ENCODE measurements around the gene AKAP6. TPM values are rescaled to one million over a fixed set of nuclear protein-coding genes. Genes with fewer than 3 reads are reported as not detected.

AKAP6 gene
- total RNA-seq, 1 donor from 2014 or later: 2.8 TPM

- H3K9ac ChIP-seq (ENCODE audit: low read length): no peak overlapping the region
- H4K20me1 ChIP-seq (ENCODE audit: insufficient read depth, low read length): no peaks in the 10 kb centered on the region
- H3K9me3 ChIP-seq (ENCODE audit: insufficient read depth, low read depth, low read length): no peaks in the 10 kb centered on the region
- Mint-ChIP-seq H3K27ac (ENCODE audit: unreplicated experiment) (no peak overlapping the region), H3K36me3 (ENCODE audit: low read depth, unreplicated experiment) (peaks cover 1% of the 10 kb centered on the region), H3K9me3 (ENCODE audit: unreplicated experiment) (no peaks in the 10 kb centered on the region), H3K4me1 (ENCODE audit: low read depth, unreplicated experiment) (peaks cover 7% of the 10 kb centered on the region), H3K27me3 (ENCODE audit: low read depth, unreplicated experiment) (no peaks in the 10 kb centered on the region), H3K4me3 (ENCODE audit: unreplicated experiment) (no peak overlapping the region)
- H3K27me3 ChIP-seq (ENCODE audit: insufficient read depth, low read length): no peaks in the 10 kb centered on the region
- no peaks in the 10 kb centered on the region for H3K79me2 ChIP-seq (ENCODE audit: insufficient read depth, low read length)
- peaks cover 4% of the 10 kb centered on the region for H3K4me1 ChIP-seq (ENCODE audit: insufficient read depth, low read length)
- H3K27ac ChIP-seq (ENCODE audit: low read depth, low read length): no peak overlapping the region
- FAIRE-seq (no peak), DNase-seq (ENCODE audit: low read depth) (no peak)
- no peaks in the 10 kb centered on the region for H3K36me3 ChIP-seq (ENCODE audit: insufficient read depth, low read length)
- TF ChIP-seq EZH2 (IDR thresholded peaks at IDR 0.05; ENCODE audit: insufficient read depth, low read length): no peak
- TF ChIP-seq CTCF (IDR thresholded peaks at IDR 0.05; ENCODE audit: insufficient read depth, low read depth, low read length): no peak
- no peak overlapping the region for H3K4me2 ChIP-seq (ENCODE audit: low read length)
- no peak overlapping the region for H2AFZ ChIP-seq (ENCODE audit: low read depth, low read length)
- no peak overlapping the region for H3K4me3 ChIP-seq (ENCODE audit: insufficient read depth, low read depth, low read length)
Observed at GRCh38 chr14:32434180-32434579, 105.1 kb downstream of the AKAP6 start.

- Mint-ChIP-seq H3K9me3 (ENCODE audit: unreplicated experiment) (no peaks in the 10 kb centered on the region), H3K4me1 (ENCODE audit: low read depth, unreplicated experiment) (peaks cover 7% of the 10 kb centered on the region), H3K27ac (ENCODE audit: unreplicated experiment) (no peak overlapping the region), H3K36me3 (ENCODE audit: low read depth, unreplicated experiment) (peaks cover 1% of the 10 kb centered on the region), H3K27me3 (ENCODE audit: low read depth, unreplicated experiment) (no peaks in the 10 kb centered on the region), H3K4me3 (ENCODE audit: unreplicated experiment) (no peak overlapping the region)
- Histone ChIP-seq H3K4me3 (ENCODE audit: insufficient read depth, low read depth, low read length) (no peak overlapping the region), H3K4me2 (ENCODE audit: low read length) (no peak overlapping the region), H3K9ac (ENCODE audit: low read length) (no peak overlapping the region), H2AFZ (ENCODE audit: low read depth, low read length) (no peak overlapping the region), H3K36me3 (ENCODE audit: insufficient read depth, low read length) (no peaks in the 10 kb centered on the region), H3K27ac (ENCODE audit: low read depth, low read length) (no peak overlapping the region), H3K79me2 (ENCODE audit: insufficient read depth, low read length) (no peaks in the 10 kb centered on the region), H3K27me3 (ENCODE audit: insufficient read depth, low read length) (no peaks in the 10 kb centered on the region), H3K9me3 (ENCODE audit: insufficient read depth, low read depth, low read length) (no peaks in the 10 kb centered on the region), H3K4me1 (ENCODE audit: insufficient read depth, low read length) (peaks cover 4% of the 10 kb centered on the region), H4K20me1 (ENCODE audit: insufficient read depth, low read length) (no peaks in the 10 kb centered on the region)
- FAIRE-seq (no peak), DNase-seq (ENCODE audit: low read depth) (no peak)
- TF ChIP-seq EZH2 (IDR thresholded peaks at IDR 0.05; ENCODE audit: insufficient read depth, low read length): no peak
- TF ChIP-seq CTCF (IDR thresholded peaks at IDR 0.05; ENCODE audit: insufficient read depth, low read depth, low read length): no peak
Observed at GRCh38 chr14:32434880-32435279, 105.8 kb downstream of the AKAP6 start.

DNA sequence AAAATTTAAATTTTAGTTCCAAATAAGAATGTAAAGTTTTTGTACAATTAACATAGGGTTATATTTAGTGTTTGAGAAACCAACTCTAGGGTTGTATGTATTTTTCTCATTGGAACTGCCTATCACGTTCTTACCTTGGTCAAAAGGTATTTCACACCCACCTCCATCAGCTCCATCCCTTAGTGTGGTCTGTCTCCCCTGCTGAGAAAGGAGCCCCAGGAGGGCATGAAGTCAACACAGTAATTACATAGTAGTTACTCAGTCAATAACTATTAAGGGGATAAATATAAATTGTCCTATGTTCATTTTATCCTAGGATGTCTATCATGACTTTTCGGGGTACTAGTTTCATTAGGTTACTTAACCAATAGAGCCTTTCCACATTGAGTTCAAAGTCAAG lies 106.3 kb downstream of the AKAP6 start:
- Mint-ChIP-seq H3K4me1 (ENCODE audit: low read depth, unreplicated experiment) (peaks cover 2% of the 10 kb centered on the region), H3K27ac (ENCODE audit: unreplicated experiment) (no peak overlapping the region), H3K36me3 (ENCODE audit: low read depth, unreplicated experiment) (peaks cover 1% of the 10 kb centered on the region), H3K27me3 (ENCODE audit: low read depth, unreplicated experiment) (no peaks in the 10 kb centered on the region), H3K4me3 (ENCODE audit: unreplicated experiment) (no peak overlapping the region), H3K9me3 (ENCODE audit: unreplicated experiment) (no peaks in the 10 kb centered on the region)
- no peak overlapping the region for H3K9ac ChIP-seq (ENCODE audit: low read length)
- no peaks in the 10 kb centered on the region for H3K4me1 ChIP-seq (ENCODE audit: insufficient read depth, low read length)
- no peak overlapping the region for H3K27ac ChIP-seq (ENCODE audit: low read depth, low read length)
- FAIRE-seq (no peak), DNase-seq (ENCODE audit: low read depth) (no peak)
- no peak overlapping the region for H3K4me3 ChIP-seq (ENCODE audit: insufficient read depth, low read depth, low read length)
- H4K20me1 ChIP-seq (ENCODE audit: insufficient read depth, low read length): no peaks in the 10 kb centered on the region
- no peaks in the 10 kb centered on the region for H3K9me3 ChIP-seq (ENCODE audit: insufficient read depth, low read depth, low read length)
- no peaks in the 10 kb centered on the region for H3K27me3 ChIP-seq (ENCODE audit: insufficient read depth, low read length)
- TF ChIP-seq CTCF (IDR thresholded peaks at IDR 0.05; ENCODE audit: insufficient read depth, low read depth, low read length): no peak
- no peak overlapping the region for H2AFZ ChIP-seq (ENCODE audit: low read depth, low read length)
- H3K4me2 ChIP-seq (ENCODE audit: low read length): no peak overlapping the region
- no peaks in the 10 kb centered on the region for H3K79me2 ChIP-seq (ENCODE audit: insufficient read depth, low read length)
- H3K36me3 ChIP-seq (ENCODE audit: insufficient read depth, low read length): no peaks in the 10 kb centered on the region
